GM12801 (cell line): ENCODE measurements around the gene BACE1-AS.

Experiments used
- CTCF ChIP-seq: IDR thresholded peaks from one replicate; pipeline ENCODE4 v1.5.1; 2011; ENCODE audit warnings: control low read depth; ENCODE audit not compliant: insufficient read length; ENCODE audit errors: extremely low read depth

BACE1-AS gene

GRCh38 chr11:117315285-117316196 is 24.4 kb downstream of the BACE1-AS start:
- TF ChIP-seq CTCF: no peak

- TF ChIP-seq CTCF: no peak
Observed at GRCh38 chr11:117316197-117316961, 25.2 kb downstream of the BACE1-AS start, which contains the start of gene BACE1. Gene BACE1 (minus strand): TSS chr11:117316256. CDS start chr11:117315795, 461 bp downstream.

GRCh38 chr11:117318738-117319137 is 27.6 kb downstream of the BACE1-AS start:
- TF ChIP-seq CTCF: no peak

DNA sequence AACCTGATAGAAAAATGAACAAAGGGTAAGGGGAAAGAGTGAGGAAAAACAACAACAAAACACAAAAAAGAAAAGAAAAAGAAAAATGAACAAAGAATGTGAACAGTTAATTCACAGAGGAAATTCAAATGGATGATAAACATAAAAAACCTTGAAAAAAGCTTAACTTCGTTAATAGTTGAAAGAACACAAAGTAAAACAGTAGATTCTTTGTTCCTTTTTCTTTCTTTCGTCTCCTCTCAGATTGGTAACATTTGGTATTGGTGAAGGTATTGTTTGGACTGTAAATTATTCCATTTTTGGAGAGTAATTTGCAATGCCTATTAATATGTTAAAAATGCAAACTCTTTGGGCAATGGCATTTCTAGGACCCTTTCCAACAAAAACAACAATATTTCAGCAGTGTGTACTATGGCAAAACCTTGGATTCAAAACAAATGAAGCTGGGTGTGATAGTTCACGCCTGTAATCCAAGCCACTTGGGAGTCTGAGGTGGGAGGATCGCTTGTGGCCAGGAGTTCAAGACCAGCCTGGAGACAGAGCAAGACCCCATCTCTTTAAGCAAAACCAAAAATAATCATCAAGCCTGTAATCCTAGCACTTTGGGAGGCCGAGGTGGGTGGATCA is 28.2 kb downstream of the BACE1-AS start:
- no peak for TF ChIP-seq CTCF

- TF ChIP-seq CTCF: no peak
Observed at GRCh38 chr11:117327567-117328374, 36.6 kb downstream of the BACE1-AS start, which contains the start of gene CEP164. Gene CEP164 (plus strand): TSS chr11:117327854. CDS start chr11:117338587, 10,733 bp downstream.

DNA sequence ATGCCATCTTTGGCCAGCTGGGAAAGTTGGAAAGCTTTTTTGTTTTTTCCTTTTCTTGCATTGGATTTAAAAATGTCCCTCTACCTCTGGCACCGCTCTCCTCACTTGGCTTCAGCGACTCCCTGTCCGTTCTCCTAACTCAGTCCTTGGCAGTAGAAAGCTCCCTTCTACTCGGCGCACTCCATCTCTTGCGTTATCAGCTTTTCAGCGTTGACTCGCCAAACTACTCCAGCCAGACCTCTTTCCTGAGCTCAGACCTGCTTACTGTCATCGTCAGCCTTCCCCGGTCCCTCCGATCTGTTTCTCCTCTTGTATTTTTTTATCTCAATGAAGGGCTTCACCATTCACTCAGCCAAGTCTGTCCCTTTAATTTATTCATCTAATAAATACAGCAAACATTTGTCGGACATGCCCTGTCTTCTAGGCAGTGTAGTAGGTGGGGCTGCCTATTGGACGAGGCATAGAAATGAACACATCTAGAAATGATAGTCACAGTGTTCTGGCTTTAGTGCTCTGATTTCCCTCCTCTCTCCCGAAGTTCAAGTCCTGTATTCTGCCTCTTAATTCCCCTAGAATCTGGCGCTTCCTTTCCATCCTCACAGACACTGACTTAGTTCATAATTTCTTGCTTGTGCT is 37.3 kb downstream of the BACE1-AS start:
- TF ChIP-seq CTCF: no peak
